PC-9 (cell line): ENCODE measurements around the gene MXRA7. TPM values are rescaled to one million over a fixed set of nuclear protein-coding genes. Genes with fewer than 3 reads are reported as not detected.

Source experiments
- BruUV-seq: library from RNA; stranded (reverse); fragments of 400-500 nt; replicated peaks from 2 replicates; lab custom pipeline; 2021; lab: Mats Ljungman, UMichigan
- CTCF ChIA-PET: fragments of 300-600 bp; sonication (Branson Sonifier 250); formaldehyde crosslinking; loops from one replicate; lab custom pipeline; 2022; ENCODE audit warnings: antibody characterized with exemption; lab: Charles Lee
- POLR2A ChIA-PET: fragments of 300-600 bp; sonication (Branson Sonifier 250); formaldehyde crosslinking; loops from one replicate; lab custom pipeline; 2022; ENCODE audit warnings: antibody characterized with exemption; ENCODE audit not compliant: unreplicated experiment; lab: Charles Lee
- DNase-seq, 2 experiments: peaks; one replicate each; pipeline versions ENCODE4 v3.0.0 to v3.0.0-alpha.2; 2015 to 2022; ENCODE audit warnings: mixed read lengths in 1 of 2
- H2AFZ ChIP-seq: fragments of 200-600 bp; sonication (generic); 2 replicates; pipeline ENCODE4 v1.8.1; 2017; ENCODE audit warnings: antibody characterized with exemption
- H3F3A ChIP-seq: fragments of 200-600 bp; sonication (generic); 2 replicates; pipeline ENCODE4 v1.8.1; 2017; ENCODE audit warnings: antibody characterized with exemption, mild to moderate bottlenecking, low read depth; ENCODE audit not compliant: insufficient read depth
- H3K27ac ChIP-seq: fragments of 200-600 bp; sonication (generic); 2 replicates; pipeline ENCODE4 v1.6.1; 2016; ENCODE audit warnings: mixed run types
- H3K27me3 ChIP-seq: fragments of 200-600 bp; sonication (generic); 2 replicates; pipeline ENCODE4 v1.6.1; 2016; ENCODE audit warnings: low read depth, mixed run types; ENCODE audit not compliant: insufficient read depth
- H3K36me3 ChIP-seq: fragments of 200-600 bp; sonication (generic); 2 replicates; pipeline ENCODE4 v1.6.1; 2016; ENCODE audit warnings: low read depth, mixed run types
- H3K4me1 ChIP-seq: fragments of 200-600 bp; sonication (generic); replicated peaks from 2 replicates; pipeline ENCODE4 v1.6.1; 2016; ENCODE audit warnings: mixed run types; ENCODE audit not compliant: insufficient read depth
- H3K4me2 ChIP-seq: fragments of 200-600 bp; sonication (generic); 2 replicates; pipeline ENCODE4 v1.6.1; 2017; ENCODE audit warnings: mixed run types
- H3K4me3 ChIP-seq: fragments of 200-600 bp; sonication (generic); 2 replicates; pipeline ENCODE4 v1.6.1; 2016; ENCODE audit warnings: mixed run types
- H3K79me2 ChIP-seq: fragments of 200-600 bp; sonication (generic); 2 replicates; pipeline ENCODE4 v1.6.1; 2017; ENCODE audit warnings: low read depth, mixed run types
- H3K9me2 ChIP-seq: fragments of 200-600 bp; sonication (generic); 2 replicates; pipeline ENCODE4 v1.8.1; 2017; ENCODE audit warnings: mild to moderate bottlenecking; ENCODE audit not compliant: insufficient read depth
- H3K9me3 ChIP-seq: fragments of 200-600 bp; sonication (generic); 2 replicates; pipeline ENCODE4 v1.8.1; 2016; ENCODE audit warnings: low read depth; ENCODE audit not compliant: insufficient read depth
- H4K20me1 ChIP-seq: fragments of 200-600 bp; sonication (generic); 2 replicates; pipeline ENCODE4 v1.8.1; 2017; ENCODE audit not compliant: insufficient read depth
- EZH2 ChIP-seq: fragments of 200-600 bp; sonication (generic); IDR thresholded peaks from 2 replicates; pipeline ENCODE4 v1.8.0; 2017; ENCODE audit warnings: antibody characterized with exemption, low read depth
- intact Hi-C: fragments of 100-400 bp; cut with micrococcal nuclease; formaldehyde crosslinking; loops from one replicate; pipeline ENCODE4 v1.10.0; 2022; ENCODE audit not compliant: unreplicated experiment
- total RNA-seq: library from RNA; stranded (reverse); gene quantifications from 2 replicates; pipeline ENCODE4 v1.2.3, GENCODE V29; 2021
- TF ChIP-seq, protein P1 (sequence below): fragments of 200-600 bp; sonication (generic); conservative IDR thresholded peaks from 2 replicates; pipeline ENCODE4 v1.6.1; 2017; ENCODE audit warnings: mixed run types, antibody characterized with exemption, mild to moderate bottlenecking, moderate library complexity

The MXRA7 gene
- total RNA-seq, 1 experiment from 2014 or later = 5.5 TPM

DNA sequence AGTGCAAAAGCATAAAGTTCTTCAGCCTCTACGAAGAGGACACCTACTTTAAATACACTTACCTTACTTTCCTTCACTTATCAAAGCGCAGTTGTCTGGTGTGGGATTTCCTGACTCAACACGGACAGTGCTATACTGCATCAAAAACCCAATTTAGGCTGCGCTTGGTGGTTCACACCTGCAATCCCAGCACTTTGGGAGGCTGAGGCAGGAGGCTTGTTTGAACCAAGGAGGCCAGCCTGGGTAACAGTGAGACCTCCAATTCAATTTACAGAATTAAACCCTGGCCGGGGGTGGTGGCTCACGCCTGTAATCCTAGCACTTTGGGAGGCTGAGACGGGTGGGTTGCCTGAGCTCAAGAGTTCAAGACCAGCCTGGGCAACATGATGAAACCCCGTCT, 11.5 kb upstream of the MXRA7 start:
- TF ChIP-seq, protein P1, sequence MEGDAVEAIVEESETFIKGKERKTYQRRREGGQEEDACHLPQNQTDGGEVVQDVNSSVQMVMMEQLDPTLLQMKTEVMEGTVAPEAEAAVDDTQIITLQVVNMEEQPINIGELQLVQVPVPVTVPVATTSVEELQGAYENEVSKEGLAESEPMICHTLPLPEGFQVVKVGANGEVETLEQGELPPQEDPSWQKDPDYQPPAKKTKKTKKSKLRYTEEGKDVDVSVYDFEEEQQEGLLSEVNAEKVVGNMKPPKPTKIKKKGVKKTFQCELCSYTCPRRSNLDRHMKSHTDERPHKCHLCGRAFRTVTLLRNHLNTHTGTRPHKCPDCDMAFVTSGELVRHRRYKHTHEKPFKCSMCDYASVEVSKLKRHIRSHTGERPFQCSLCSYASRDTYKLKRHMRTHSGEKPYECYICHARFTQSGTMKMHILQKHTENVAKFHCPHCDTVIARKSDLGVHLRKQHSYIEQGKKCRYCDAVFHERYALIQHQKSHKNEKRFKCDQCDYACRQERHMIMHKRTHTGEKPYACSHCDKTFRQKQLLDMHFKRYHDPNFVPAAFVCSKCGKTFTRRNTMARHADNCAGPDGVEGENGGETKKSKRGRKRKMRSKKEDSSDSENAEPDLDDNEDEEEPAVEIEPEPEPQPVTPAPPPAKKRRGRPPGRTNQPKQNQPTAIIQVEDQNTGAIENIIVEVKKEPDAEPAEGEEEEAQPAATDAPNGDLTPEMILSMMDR = no peak
- no peak for TF ChIP-seq EZH2
- peaks cover 4% of the 10 kb centered on the region for H3K4me1 ChIP-seq
- intact Hi-C loops = no loop called here
- H3K27ac ChIP-seq = no peak overlapping the region
- BruUV-seq = no TSS peak
- no peak for DNase-seq
- H3K79me2 ChIP-seq = peaks cover 34% of the 10 kb centered on the region
- H2AFZ ChIP-seq = no peak overlapping the region
- H3K36me3 ChIP-seq = 0 out of 2 replicates have a peak, but pooled peaks cover 6% of the 10 kb centered on the region
- no peaks in the 10 kb centered on the region for H3F3A ChIP-seq
- H3K27me3 ChIP-seq = no peaks in the 10 kb centered on the region
- no peak overlapping the region for H3K4me3 ChIP-seq
- ChIA-PET POLR2A (interaction anchor here (0.6 kb wide), 1 partner anchor 1571 kb away, joined by 26 read pairs; no protein-coding TSS in a partner anchor), CTCF (interaction anchor here (0.6 kb wide), 2 partner anchors 34 to 202 kb away, joined by 4 to 7 read pairs; no protein-coding TSS in a partner anchor)
- H4K20me1 ChIP-seq = peaks cover under 1% of the 10 kb centered on the region; the same call in 1 of the 2 replicates
- H3K9me3 ChIP-seq = no peaks in the 10 kb centered on the region
- H3K9me2 ChIP-seq = no peaks in the 10 kb centered on the region
- no peak overlapping the region for H3K4me2 ChIP-seq

DNA sequence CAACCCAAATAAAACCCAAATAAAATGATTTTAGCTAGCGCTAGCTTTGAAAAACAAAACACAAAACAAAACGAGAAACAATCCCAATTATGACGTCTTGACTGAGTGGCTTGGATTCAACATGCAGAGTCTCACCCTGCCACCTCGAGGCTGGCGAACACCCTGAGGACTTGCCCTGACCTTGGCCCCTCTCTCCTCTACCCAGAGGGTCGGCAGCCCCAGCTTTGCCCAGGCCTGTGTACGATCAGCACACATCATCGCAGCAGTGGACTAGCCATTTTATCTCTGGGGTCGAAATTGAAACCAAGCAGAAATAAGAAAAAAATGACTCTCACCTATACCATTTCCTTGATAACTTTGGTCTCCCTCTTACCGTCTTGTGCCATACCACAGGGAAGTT, 10.7 kb upstream of the MXRA7 start:
- H3K79me2 ChIP-seq = peaks cover 29% of the 10 kb centered on the region
- TF ChIP-seq, protein P1 = no peak
- TF ChIP-seq EZH2 = no peak
- intact Hi-C loops = no loop called here
- no peak overlapping the region for H3K27ac ChIP-seq
- POLR2A ChIA-PET = no interaction called here
- CTCF ChIA-PET = no interaction called here
- no peak overlapping the region for H3K4me3 ChIP-seq
- no peaks in the 10 kb centered on the region for H3K9me2 ChIP-seq
- no peaks in the 10 kb centered on the region for H3K27me3 ChIP-seq
- DNase-seq = no peak
- H3K4me1 ChIP-seq = peaks cover 3% of the 10 kb centered on the region; the same call in 1 of the 2 replicates
- no peak overlapping the region for H3K4me2 ChIP-seq
- no TSS peak for BruUV-seq
- H3K36me3 ChIP-seq = 0 out of 2 replicates have a peak, but pooled peaks cover 6% of the 10 kb centered on the region
- H3K9me3 ChIP-seq = no peaks in the 10 kb centered on the region
- H2AFZ ChIP-seq = no peak overlapping the region
- no peaks in the 10 kb centered on the region for H3F3A ChIP-seq
- H4K20me1 ChIP-seq = no peaks in the 10 kb centered on the region

DNA sequence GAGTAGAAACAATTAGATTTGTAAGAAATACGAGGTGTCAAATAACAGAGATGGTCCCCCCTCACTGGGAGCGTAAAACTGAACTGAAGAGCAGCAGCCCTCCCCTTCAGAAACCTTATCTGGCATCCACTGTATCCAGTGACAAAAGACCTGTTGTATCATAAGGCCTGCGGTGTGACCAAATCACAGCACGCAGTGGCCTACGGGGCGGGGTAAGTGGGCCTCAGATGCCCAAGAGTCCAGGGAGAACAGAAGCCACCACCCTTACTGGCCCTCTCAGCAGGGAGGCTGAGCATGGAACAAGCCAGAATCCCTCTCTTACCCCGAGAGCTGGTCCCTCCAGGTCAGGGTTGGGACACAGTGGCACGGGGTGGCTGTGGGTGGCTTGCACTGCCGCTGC, 10.2 kb upstream of the MXRA7 start:
- Histone ChIP-seq H2AFZ (no peak overlapping the region), H3K4me1 (peaks cover 3% of the 10 kb centered on the region; the same call in 1 of the 2 replicates), H3K27me3 (no peaks in the 10 kb centered on the region), H3K27ac (no peak overlapping the region), H3K36me3 (0 out of 2 replicates have a peak, but pooled peaks cover 6% of the 10 kb centered on the region), H3K4me3 (no peak overlapping the region), H3K79me2 (peaks cover 29% of the 10 kb centered on the region), H3K9me3 (no peaks in the 10 kb centered on the region), H3K4me2 (no peak overlapping the region), H4K20me1 (no peaks in the 10 kb centered on the region), H3F3A (no peaks in the 10 kb centered on the region), H3K9me2 (no peaks in the 10 kb centered on the region)
- no TSS peak for BruUV-seq
- intact Hi-C loops = no loop called here
- no peak for DNase-seq
- ChIA-PET POLR2A (no interaction called here), CTCF (no interaction called here)
- TF ChIP-seq, protein P1 = no peak
- no peak for TF ChIP-seq EZH2
